Endometrium (tissue), 2 donors: Measurements from ENCODE around the gene ZNF516.

Experiments
- FAIRE-seq: peaks from 2 replicates; lab custom pipeline; 2012; peaks lifted over from hg19 to GRCh38; lab: Jason Lieb, UNC
- donor health status: control.
- donor health status: control.

The ZNF516 gene

DNA sequence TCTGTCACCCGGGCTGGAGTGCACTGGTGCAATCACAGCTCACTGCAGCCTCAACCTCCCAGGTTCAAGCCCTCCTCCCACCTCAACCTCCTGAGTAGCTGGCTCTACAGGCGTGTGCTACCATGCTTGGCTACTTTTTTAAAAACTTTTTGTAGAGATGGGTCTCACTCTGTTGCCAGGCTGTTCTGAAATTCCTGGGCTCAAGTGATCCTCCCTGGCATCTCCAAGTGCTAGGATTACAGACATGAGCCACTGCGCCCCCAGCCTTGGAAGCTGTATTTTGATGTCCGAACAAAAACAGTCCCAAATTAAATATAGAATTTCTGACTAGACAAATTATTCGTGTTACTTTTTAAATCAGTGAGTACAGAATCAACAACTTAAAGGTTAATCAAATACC is 97.4 kb downstream of the ZNF516 start:
- FAIRE-seq, result no peak

DNA sequence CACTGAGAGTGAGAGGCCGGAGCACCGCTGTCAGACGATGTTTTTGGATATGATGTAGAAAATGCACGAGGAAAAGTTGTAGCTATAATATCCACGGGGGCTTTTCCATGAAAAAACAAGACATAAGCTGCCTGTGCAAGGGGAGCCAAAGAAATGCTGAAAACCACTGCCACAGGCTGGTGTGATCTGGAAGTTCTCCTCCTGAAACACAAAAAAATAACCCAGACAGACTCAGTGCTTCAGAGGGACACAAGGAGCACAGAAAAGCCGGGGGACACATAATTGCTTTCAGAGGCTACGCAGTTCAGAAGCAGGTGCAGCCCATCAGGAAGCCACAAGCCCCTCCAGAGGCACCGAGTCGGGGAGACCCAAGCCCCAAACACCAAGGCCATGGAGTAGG is 98.2 kb downstream of the ZNF516 start:
- no peak for FAIRE-seq

DNA sequence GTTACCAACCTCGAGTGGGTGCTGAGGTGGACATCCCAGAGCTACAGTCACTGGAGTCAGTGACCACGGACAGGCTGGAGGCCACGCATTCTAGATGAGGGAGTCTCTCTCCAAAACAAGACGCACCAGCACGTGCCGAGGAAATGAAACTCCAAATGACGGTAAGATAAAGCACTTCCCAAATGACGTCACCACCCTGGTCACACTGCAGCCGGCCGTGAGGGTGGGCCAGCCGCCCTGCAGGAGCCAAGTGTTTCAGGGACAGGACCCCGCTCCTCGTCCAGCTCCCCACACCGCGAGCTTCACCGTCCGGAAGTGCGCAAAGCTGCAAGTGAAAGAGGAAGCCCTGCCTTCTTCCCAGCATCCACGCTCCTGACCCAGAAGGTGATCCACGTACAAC is 99.4 kb downstream of the ZNF516 start:
- no peak for FAIRE-seq

DNA sequence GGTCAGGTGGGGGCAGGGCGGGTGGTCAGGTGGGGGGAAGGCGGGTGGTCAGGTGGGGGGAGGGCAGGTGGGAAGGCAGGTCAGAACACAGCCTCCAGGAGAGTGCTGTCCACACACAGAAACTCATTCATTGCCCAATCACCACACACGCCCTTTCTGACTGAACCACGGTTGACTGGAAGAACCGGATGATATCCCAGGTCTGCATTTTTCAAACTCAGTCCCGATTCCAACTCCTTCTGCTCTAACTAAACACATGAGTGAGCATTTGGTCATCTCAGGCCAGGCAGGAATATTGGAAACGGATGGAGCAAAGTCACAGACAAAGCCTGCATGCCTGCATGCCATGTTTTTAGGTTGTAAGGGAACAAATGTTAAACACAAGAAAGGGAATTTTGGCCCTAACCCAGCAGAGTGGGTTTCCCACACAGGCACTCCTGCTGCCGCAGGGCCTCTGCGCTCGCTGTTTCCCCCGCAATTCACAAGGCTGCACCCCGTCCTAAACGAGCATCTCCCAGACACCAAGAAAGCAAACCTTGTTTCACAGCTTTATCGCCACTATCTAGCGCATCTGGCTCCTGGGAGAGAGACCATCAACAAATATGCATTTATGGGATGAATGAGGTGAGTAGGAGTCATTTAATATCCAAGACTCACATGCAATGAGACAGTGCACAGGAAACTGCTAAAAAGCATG is 100.1 kb downstream of the ZNF516 start:
- no peak for FAIRE-seq

DNA sequence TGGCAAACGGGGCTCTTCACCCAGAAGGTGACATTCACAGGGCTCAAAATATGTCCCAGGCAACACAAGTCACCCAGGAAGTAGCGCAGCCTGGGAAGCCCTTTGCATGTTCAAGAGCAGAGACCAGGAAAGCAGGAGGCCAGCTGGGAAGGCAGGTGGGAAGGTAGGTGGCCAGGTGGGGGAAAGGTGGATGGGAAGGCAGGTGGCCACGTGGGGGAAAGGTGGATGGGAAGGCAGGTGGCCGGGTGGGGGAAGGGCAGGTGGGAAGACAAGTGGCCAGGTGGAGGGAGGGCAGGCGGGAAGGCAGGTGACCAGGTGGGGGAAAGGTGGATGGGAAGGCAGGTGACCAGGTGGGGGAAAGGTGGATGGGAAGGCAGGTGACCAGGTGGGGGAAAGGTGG is 102.7 kb downstream of the ZNF516 start:
- FAIRE-seq, result no peak

DNA sequence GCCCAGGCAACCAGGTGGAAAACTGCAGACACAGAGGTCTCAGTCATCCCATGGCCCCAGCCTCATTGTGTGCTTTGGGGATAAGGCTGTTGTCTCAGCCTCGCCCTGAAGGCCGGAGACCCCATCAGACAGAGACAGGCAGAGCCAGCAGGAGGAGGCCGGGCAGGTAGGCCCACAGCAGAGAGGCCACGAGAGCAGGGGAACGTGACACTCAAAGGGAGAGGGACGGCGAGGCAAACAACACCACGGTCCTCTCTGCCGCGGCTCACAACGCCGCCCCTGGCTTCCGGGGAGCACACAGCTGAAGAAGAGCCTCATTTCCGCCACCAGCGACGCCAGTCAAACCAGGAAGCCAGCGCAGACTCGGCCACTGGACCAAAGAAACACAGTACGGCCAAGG is 103.3 kb downstream of the ZNF516 start:
- no peak for FAIRE-seq

DNA sequence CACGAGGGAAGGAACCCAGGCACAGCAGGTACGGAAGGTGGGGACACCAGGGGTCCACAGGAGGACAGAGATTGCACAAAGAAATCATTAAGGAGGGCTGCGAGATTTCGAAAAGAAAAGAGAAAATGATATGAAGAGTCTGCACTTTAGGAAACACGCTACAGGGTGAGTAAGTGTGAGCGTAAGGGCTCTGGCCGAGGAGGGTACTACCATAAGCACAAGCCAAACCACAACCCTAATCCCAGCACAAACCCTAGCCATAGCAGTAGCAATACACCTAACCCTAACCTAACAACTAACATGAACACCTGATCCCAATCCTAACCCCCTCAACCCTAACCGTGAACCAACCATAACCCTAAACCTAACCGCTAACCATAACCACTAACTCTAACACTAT is 104.0 kb downstream of the ZNF516 start:
- FAIRE-seq, result no peak

DNA sequence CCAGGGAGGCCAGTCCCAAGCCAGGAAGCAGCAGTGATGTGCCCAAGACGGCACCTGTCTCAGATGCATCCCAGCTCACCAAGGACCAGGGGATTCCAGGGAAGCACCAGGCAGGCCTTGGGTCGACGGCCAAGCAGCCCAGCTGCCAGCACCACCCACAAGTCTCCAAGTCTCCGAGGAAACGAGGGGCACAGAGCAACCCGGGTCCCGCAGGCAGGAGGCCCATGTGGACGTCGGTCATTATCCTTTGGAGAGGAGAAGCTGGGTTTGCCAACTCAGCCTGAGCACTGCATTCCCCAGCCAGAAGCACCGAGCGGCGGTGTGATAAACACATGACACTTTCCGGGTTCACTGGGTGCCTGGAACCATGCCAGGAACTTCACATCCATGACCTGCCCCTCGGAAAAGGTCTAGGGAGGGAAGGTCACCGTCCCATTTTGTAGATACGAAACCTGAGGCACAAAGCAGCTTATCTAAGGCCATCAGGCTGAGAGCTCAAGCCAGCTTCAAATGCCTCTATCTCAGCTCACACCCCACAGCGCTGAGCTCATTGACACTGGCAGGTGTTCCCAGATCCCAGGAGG is 104.5 kb downstream of the ZNF516 start:
- no peak for FAIRE-seq

DNA sequence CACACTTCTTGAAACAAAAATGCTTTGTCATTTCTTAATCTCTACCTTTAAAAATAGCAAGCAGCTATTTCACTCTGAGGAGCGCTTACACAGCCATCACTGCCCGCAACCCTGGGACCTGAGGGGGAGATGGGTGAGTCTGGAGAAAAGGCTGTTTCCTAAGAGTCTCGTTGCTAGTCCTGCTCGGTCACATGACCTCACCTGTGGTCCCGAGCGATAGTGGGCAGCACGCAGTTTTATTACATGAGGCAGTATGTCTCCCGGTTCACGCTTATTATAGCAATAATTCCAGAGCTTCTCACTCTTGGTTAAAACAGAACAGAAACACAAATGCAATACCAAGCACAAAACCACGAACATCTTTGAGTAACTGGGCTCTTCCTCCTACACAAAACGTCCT is 105.3 kb downstream of the ZNF516 start:
- FAIRE-seq, result no peak

DNA sequence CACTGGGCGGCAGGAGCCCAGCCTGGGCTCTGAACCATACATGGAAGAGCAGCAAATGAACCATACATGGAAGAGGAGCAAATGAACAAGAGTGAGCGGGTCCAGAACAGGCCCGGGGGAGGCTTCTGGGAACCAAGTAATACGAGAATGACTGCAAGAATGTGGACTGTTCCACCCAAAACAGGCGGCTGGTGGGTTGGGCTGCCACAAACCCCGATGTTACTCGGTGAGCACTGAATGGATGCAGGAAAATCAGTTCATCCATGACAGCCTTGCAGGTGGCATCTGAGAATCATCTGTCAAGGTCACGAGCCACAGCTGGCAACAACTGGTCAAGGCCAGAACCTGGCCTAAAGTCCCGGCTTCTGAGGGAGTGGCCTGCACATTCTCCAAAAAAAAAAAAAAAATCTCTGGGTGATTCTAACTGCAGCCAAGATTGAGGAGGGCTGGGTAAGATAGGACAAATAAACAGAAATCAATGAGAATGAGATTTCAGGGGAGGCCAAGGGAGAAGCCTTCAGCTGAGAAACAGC is 106.1 kb downstream of the ZNF516 start:
- FAIRE-seq, result no peak

DNA sequence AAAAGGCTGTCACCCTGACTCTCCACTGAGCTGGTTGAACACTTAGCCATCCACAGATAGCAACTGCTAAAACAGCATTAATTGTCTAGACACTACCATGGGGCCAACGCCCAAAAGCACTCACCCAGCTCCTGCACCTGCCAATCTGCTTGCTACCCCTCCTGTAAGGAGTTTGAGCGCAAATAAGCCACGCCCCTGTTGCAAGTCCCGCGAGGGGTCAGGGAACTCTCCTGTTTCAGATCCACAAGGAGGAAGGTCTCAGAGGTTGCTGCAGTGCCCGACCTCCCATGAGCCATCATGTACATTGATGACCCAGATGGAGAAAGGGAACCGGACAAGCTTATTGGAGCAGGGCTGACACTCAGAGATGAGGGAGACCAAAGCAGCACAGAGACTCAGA is 106.8 kb downstream of the ZNF516 start:
- no peak for FAIRE-seq

DNA sequence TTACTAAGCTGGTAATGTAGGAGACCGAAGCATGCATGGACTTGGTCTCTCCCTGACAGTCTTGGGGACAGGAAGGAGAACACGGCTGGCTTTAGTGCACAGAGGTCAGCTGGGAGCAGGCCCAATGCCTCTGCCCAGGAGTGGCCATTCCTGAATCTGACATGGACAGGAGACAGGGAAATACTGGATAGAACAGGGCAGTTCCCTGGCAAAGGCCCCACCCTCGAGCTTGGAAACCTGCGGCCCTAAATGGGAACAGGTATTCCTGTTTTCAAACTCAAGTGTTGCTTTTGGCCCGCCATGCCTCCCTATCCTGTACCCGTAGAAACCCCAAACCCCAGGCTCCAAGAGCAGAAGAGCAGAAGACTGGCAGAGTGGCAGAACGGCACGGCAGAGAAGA is 107.4 kb downstream of the ZNF516 start:
- no peak for FAIRE-seq

DNA sequence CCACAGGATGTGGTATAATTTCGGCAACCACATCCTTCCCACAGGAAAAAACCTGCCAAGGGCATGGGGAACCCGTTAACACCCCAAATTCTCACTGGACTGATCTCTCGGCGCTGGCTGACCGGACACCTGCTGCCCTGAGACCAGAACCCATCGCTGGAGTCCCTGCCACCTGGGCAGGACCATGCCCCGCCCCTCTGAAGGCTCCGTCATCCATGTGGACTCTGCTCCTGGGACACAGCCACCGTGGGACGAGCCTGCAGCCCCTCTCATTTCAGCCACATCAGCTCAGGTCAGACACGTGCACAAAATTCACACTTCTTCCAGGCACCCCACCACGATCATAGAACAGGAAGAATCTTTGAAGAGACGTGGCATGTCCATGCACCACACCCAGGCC is 108.2 kb downstream of the ZNF516 start:
- FAIRE-seq, result no peak

DNA sequence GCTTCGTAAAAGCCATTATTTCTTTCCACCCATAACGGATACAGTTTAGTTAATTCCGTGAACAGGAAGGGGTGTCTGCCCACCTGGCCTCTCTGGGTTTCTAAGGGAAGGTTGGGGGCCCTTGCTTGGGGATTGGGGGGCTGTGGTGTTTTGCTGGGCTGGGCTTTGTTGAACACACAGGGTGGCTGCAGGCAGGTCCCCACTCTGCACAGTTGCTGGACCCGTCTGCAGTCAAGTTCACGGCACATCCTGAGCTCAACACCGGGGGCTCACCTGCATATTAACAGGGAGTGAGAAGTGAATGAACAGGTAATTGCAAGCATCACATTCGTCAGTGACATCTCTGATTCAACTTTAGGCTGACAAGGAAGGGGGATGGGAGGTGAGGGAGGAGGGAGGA is 109.0 kb downstream of the ZNF516 start:
- no peak for FAIRE-seq

DNA sequence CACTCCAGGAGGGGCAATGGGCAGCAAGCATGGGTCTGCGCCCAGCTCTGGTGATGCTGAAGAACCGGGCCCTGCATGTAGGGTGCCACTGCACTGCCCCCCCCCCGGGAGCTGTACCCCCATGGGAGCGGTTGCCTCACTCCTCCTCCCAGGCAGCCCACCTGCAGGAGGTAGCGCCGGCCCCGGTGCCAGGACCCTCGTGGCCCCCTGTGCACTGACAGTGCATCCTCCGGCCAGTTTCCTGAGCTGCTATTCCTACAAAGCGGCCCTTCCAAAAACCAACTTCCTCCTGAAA is 109.4 kb downstream of the ZNF516 start:
- no peak for FAIRE-seq

DNA sequence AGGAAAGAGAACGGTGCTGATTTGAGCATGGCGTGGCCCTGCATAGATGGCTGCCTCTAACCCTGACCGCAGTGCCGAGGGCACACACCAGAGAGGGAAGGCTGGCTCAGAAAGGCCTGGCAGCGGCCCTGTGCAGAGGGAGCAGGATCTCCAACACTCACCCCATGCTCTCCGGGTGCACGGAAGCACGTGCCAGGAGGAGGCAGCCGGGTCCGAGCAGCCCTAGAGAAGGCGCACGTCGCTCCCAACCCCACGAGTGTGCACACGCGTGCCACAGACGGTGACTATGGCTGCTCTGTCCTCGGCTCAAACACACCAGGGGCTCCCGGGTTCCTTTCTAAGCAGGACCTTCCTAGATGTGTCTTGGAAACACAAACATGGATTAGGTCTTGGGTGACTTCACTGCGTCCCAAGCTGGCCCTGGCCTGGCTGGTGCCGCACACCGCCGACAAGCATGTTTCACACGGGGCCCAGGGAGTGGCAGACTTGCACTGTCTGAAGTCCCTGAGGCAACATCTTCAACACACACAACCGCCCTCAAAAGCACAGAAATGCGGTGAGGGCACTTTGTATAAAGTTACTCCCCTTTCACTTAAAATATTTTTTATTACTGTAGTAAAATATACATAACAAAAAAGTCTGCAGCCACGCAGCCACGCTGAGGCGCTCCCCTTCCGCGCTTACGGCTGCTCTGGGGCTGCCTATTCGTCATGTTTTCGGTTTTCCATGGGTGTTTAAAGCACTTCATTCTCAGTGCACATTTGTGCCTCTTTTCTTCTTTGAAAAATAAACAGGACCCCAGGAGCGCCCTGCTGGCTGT is 110.0 kb downstream of the ZNF516 start:
- no peak for FAIRE-seq

DNA sequence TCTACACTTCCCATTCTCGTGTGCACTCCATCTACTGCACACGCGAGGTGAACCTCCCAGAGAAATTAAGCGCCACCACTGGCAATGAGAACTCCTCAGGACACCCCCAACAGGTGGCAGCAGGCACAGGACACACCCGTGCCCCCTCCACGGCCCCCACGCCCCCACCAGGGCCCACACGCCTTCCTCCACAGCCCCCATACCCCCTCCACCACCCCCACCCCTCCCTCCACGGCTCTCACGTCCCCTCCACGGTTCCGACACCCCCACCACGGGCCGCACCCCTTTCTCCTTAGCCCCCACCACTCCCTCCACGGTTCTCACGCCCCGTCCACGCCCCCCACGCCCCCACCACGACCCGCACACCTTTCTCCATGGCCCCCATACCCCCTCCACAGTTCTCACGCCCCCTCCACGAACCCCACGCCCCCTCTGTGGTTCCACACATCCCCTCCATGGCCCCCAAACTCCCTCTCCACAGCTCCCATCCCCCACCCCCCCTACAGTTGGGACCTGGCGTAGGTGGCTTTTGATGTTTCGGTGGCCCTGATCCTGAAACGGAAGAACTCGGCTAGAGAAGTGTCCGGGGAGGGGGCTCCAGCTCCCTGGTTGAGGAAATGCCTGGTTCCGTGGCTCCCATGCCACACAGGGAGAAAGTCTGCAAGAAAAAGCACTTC is 110.8 kb downstream of the ZNF516 start:
- no peak for FAIRE-seq

DNA sequence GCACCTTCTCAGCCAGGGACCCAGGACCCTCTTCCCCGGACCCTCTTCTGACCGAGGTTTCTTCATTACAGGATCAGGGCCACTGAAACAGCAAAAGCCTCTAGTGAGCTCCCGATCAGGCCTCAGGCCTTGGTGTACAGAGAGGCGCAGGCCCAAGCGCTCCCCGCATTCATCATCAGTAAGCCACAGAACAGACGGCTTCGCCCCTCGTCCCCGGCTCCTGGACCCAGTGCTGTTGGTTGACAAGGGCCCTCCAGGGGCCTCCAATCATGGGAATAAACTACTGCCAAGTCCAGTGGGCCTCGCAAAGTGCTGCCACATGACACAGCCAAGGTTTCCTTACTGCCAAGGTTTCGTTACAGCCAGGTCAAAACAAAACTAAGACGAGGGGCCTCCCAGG is 111.4 kb downstream of the ZNF516 start:
- no peak for FAIRE-seq

DNA sequence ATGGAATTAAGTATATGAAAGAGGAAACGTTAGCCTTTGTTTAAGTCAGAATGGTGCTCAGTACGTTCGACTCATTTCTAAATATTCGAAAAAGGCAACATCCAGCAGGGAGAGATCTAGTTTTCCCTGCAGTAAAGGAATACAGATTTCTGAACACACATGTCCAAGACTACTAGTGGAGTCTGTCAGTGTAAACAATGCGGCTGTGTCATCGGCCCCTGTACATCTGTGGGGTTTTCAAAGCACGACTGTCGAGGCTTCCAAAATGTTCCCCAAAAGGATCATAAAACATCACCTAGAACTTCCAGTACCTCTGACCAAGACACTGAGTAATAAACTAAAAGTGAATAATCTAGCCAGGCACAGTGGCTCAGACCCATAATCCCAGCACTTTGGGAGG is 112.8 kb downstream of the ZNF516 start:
- FAIRE-seq, result no peak

DNA sequence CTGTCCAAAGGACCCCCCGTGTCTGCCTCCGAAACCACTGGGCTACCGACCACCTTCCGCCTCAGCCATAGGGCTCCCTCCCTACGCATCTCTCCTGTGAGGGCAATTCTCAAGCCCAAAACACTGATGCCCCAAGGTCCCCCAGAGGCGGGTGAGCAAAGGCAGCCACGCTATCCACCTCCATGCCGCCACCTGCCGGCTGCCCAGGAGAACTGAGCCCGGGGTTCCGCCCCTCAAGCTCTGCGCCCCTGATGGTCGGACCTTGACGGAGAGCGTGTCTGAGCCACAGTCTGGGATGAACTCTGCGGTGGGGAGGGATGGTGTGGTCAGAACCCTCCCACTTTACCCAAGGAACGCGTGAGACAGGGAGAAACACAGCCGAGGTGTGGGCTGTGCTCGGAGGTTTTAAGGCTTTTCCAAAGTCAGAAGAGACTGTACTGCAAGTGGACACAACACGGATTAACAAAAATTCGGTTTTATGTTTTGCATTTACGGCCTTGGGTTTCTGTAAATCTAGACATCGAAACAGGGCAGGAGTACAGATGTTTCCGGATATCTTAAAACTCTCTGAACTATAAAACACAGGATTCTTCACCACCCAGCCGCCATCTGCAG is 114.1 kb downstream of the ZNF516 start:
- no peak for FAIRE-seq

DNA sequence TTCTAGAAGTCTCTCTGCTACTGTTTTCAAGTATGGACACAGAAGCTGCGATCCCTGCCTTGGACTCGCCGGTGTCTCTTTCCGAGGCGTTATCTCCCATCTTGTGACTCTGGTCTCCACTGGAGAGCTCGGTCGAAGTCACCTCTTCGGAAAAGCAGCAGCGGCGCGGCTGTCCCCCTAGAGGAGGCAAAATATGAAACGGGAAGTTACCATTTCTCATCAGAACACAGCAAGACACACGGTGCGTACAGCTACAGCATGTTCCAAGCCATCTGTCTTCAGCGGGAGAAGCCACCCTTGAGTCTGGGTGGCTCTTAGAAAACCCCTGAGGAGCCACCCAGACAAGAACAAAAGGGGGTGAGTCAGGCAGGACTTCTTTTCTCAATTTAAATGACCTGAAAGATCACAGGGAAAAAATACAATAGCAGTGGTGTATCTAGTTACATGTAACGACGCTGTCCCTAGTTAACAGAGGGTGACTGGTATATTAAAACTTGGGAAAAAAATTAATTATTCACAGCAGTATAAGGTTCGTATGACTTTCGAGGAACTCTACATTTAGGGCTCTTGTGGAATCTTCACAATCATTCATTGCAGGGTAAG is 114.8 kb downstream of the ZNF516 start:
- FAIRE-seq, result no peak
